Measurements from ENCODE around the gene XPC.
"Not testable (repeated sequence)": the region's sequence is repeated elsewhere in the genome, so short reads cannot be mapped to it uniquely, and the experiment has no call there.

Gene XPC

DNA sequence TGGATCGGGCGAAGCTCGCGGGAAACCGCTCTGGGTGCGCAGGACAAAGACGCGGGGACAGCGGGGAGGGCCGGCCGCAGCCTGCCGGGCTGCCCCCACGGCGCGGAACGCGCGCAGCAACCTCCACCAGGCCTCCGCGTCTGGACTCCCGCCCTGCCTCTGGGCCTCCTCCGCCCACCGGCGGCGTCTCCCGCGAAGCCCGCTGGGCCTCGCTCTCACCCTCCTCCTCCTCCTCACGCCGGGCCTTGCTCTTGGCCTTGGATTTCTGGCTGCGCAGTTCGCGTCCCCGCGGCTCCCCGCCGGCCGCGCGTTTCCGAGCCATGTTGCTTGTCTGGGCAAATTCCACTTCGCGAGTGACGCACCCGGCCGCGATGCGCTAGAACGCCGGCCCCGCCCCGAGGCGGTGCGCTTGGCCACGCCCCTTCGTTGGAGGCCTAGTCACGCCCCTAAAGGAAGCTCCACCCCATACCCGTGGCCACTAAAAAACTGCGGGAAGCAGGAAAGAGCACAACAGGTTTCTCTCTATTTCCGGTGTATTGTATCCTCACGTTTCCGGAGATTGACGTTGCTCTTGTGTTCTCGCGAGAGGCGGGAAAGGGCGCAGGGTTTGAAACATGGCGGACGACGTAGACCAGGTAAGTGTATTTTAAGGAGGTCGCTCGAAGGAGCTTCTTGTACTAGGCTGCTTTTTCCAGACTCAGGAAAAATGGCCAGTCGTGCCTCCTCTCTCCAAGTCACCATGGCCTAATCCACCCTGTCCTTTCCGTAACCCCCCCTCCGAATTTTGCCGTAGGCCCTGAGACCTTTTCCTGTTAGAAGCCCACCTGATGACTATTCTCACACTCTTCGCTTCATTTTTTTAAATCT is at the start of gene XPC, which contains the start of gene LSM3:
Gene XPC (minus strand): TSS at position 355 of the 867 bp plus-strand sequence. CDS start 33 bp downstream, at position 322.
Gene LSM3 (plus strand): TSS at position 571 of the 867 bp plus-strand sequence. CDS start 44 bp downstream, at position 615.
- DNase-seq (ENCODE audit: low read depth in 3 of 3), result peak; percentile 89 to 94 (median 93)

DNA sequence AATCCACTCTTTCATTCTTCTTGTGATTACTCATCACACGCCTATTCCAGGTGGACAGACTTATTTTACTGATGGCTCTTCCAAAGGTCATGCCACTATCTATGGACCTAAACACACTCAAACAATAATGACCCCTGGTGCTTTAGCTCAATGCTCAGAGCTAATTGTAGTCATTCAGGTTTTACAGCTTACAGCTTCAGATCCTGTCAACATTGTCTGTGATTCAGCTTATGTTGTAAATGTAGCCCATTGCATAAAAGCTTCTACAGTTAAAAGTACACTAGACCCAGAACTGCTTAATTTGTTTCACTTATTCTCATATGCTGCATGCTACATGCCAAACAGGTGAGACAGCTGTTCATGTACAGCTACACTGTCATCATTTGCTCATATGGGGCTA is 49.5 kb upstream of the XPC start:
- no peak for DNase-seq (ENCODE audit: low read depth in 3 of 3)

GRCh38 chr3:14226351-14226750 is 48.0 kb upstream of the XPC start:
- DNase-seq (ENCODE audit: low read depth in 3 of 3), result not testable (repeated sequence)

- DNase-seq (ENCODE audit: low read depth in 3 of 3), result no peak
These were observed 47.0 kb upstream of the XPC start for GRCh38 chr3:14225421-14225820.

DNA sequence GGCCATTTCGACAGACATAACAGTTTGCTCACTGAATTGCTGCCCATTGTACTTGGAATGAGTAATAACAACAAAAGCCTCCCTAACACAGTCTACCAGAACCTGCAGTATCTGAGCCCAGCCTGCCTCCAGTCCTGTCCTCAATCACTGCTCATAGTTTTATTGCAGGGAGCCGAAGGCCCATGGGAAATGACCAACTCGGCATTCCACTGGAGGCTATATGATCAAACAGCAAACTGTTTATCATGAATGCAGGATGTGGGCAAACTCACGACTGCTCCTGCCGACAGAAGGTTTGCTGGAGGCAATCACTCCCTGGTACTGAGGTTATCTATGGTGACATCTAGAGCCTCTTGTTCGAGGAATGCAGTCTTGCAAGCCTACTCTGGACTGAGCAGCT is 46.5 kb upstream of the XPC start:
- DNase-seq (ENCODE audit: low read depth in 3 of 3), result no peak

DNA sequence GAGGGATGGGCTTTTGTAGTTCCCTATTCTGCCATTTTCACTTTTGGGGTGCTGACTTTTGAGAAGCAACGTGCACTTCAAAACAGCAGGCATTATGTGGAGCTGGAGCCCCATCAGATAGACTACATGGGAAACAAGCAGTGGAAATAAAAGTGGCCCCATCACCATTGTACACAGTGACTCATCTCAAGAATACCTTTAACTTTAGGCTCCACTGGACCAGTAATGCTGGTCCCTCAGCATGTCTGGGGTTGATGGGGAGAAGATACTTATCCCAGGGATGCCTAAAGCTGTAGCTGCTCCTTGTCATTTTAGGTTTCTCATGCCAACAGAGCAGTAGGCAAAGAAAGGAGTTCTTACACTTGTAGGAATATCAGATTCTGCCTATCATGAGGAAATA is 45.2 kb upstream of the XPC start:
- no peak for DNase-seq (ENCODE audit: low read depth in 3 of 3)

GRCh38 chr3:14222900-14223594 is 44.6 kb upstream of the XPC start:
- DNase-seq (ENCODE audit: low read depth in 3 of 3), result no peak

GRCh38 chr3:14222457-14222856 is 44.1 kb upstream of the XPC start:
- DNase-seq (ENCODE audit: low read depth in 3 of 3), result no peak

- no peak for DNase-seq (ENCODE audit: low read depth in 3 of 3)
These were observed 43.5 kb upstream of the XPC start for GRCh38 chr3:14221902-14222301.

DNA sequence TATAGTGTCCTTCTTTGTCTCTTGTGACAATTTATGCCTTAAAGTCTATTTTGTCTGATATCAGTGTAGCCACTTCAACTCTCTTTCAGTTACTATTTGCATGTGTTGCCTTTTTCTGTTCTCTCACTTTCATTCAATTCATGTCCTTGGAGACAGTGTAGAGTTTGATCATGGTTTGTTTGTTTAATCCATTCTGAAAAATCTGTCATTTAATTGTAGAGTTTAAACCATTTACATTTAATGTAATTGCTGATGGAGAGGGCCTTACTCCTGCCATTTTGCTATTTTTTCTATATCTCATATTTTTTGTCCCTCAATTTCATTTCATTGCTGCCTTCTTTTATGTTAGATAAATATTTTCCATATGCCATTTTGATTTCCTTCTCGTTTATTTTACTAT is 42.5 kb upstream of the XPC start:
- no peak for DNase-seq (ENCODE audit: low read depth in 3 of 3)

DNA sequence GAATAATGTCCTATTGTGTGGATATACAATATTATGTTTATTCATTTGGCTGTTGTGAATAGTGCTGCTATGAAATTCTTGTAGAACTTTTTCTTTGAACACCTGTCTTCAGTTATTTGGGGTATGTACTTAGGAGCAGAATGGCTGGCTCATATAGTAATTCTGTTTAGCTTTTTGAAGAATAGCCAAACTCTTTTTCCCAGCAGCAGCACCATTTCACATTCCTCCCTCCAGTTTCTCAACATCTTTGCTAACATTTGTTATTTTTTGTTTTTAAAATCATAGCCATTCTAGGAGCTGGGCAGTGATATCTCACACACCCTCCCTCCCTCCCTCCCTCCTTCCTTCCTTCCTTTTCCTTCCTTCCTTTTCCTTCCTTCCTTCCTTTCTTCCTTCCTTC is 40.0 kb upstream of the XPC start:
- no peak for DNase-seq (ENCODE audit: low read depth in 3 of 3)

GRCh38 chr3:14216257-14217048 is 38.1 kb upstream of the XPC start:
- DNase-seq (ENCODE audit: low read depth in 3 of 3), result peak; percentile 20 to 46 (median 26)

- no peak for DNase-seq (ENCODE audit: low read depth in 3 of 3)
These were observed 36.4 kb upstream of the XPC start for GRCh38 chr3:14214764-14215163.

GRCh38 chr3:14213066-14213774 is 34.8 kb upstream of the XPC start:
- DNase-seq (ENCODE audit: low read depth in 3 of 3), result no peak

DNA sequence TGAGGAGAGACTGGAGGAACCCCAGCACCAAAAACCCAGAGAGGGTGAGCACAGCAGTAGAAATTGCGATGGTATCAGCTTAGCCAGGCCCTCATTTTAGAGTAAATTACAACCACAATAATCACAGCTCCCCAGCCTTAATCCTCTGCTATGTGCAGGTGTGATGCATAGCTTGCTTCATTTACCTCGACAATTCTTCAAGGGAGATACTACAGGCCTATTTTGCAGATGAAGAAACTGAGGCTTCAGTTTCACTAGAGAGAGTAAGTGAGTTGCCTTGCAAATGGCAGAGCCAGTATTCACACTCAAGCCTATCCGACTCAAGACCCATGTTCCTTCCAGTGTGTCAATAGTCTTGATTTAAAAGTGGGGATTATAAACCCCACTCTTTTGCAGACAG is 33.6 kb upstream of the XPC start:
- no peak for DNase-seq (ENCODE audit: low read depth in 3 of 3)

GRCh38 chr3:14211621-14212020 is 33.2 kb upstream of the XPC start:
- DNase-seq (ENCODE audit: low read depth in 3 of 3), result no peak

DNA sequence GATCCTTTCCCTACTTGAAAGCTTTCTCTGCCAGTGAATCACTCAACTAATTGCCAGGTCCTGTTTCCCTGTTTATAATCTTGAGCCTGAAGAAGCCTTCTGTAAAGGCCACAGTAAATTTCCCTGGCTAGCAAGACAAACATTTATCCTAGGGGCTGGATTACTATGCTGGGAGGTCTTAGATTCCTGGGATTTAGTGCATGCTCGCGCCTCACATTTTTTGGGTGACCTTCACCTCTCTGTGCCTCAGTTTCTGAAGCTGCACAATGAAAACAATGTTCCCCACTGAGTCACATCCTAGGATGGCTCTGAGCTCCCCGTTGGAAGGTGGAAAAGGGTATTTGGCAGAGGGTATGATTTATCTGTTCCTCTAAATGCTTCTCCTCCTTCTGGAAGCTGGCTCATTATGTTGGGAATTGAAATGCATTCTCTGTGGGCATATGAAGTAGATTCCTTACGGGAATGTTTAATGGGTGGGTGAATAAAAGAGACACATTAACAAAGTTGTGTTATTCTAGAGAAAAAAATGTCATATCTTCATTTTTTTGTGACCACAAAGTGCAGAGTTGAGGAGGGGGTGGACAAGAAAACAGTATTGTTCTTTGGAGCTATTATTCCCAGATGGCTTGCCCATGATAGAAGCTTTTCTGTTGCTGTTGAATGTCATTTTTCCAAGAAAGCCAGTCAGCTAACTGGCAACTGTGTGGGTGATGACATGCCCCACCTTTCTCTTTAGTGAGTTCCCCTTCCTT is 32.6 kb upstream of the XPC start:
- no peak for DNase-seq (ENCODE audit: low read depth in 3 of 3)

DNA sequence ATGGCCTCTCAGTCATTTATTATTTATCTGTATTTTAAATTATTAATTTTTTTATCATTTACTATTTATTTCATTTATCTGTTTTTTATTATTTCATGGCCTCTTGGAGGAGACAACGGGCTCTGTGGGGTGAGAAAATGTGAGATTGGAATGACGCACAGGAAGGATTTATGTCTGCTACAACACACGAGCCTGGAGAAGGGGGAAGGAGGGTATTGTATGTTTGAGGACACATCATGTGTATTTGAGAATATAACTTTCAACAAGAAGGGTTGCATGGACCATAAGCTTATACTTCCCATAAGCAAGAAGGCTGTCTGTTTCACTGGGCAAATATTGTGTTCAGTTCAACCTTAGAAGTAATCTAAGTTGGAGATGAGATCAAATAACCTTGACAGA is 31.9 kb upstream of the XPC start:
- DNase-seq (ENCODE audit: low read depth in 3 of 3), result no peak

DNA sequence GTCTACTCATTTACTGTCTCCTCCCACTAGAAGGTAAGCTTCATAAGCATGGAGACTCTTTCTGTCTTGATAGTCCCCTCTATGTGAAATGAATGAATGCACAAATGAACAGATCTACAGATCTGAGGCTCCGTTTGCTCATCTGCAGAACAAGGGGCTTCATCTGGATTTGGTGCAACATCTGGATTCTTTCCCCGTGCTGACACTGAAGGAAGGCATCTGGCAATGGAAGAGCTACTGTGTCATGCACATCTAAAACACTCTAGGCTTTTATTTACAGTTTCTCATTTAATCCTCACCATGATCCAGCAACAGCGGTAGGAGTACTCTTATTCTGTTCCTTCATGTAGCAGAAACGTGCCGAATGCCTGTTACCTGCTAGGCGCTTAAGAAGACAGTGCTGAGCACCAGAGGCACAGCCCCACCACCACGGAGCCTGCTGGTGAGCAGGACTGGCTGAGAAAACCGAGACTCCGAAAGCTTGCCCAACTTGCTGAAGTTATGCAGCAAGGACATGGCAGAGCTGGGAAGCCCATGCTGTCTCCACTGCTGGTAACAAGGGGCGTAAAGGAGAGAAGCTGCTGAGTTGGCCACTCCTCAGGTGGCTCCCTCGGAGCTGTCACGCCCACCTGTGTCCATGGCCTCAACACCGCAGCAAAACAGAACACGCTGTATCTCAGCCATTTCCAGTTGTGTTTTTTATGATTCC is 31.3 kb upstream of the XPC start:
- DNase-seq (ENCODE audit: low read depth in 3 of 3), result no peak

DNA sequence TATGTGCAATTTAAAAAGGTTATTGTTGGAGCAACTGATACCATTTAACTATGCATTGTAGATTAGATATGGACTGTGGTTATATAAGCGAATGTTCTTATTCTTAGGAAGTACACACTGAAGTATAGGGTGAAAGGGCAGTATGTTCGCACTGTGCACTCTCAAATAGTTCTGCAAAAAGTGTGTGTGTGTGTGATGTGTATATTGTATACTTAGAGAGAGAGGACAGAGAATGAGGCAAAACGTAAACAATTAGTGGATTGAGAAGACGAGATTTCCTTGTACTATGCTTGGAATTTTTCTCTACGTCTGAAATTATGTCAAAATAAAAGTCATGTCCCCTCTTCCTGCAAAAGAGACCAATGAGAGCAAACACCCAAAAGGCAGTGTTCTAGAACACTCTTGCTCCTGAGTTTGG is 30.6 kb upstream of the XPC start:
- no peak for DNase-seq (ENCODE audit: low read depth in 3 of 3)

Data from stimulated activated CD4-positive, alpha-beta T cell treated with anti-CD3 and anti-CD28 coated beads, TNF-alpha, amount 100 ng/mL, for 48 hours (primary cell).